ENCODE data around the gene COL5A2.

The COL5A2 gene

DNA sequence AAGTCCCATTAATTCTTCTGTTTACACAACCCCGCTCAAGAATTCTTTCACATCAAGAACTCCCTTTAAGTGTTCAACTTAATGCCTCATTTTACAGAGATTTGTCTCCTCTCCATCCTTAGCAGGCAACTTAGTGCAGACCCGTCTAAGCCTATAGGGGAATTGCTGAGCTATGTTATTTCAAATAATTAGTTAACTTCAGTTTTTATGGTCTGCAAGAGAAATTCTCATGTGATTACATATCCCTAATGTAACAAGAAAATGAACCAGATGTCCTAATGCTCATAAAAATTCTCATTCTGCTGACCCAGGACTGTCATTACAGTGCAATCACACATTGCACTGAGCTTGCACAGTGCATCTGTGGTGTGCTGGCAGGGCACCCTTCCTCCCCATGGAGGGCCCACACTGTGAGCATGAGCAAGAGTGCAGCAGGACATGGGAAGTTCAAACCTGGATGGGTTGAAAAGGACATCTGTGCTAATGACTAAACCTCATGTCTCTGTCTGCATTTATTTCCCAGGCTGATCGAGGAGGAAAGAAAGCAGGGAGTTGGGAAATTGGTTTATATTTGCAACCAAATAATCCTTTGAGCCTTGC is 97.1 kb downstream of the COL5A2 start:
- Mint-ChIP-seq H3K4me1 (peaks cover 33% of the 10 kb centered on the region), H3K27ac (peak overlapping the region; percentile 89 to 91 (median 90)), H3K27me3 (ENCODE audit: low read depth) (no peaks in the 10 kb centered on the region), H3K9me3 (no peaks in the 10 kb centered on the region), H3K36me3 (ENCODE audit: low read depth) (peaks cover 22% of the 10 kb centered on the region), H3K4me3 (peak overlapping the region in 2 of 3 experiments; percentile 25 to 31)
- TF ChIP-seq, protein P1, sequence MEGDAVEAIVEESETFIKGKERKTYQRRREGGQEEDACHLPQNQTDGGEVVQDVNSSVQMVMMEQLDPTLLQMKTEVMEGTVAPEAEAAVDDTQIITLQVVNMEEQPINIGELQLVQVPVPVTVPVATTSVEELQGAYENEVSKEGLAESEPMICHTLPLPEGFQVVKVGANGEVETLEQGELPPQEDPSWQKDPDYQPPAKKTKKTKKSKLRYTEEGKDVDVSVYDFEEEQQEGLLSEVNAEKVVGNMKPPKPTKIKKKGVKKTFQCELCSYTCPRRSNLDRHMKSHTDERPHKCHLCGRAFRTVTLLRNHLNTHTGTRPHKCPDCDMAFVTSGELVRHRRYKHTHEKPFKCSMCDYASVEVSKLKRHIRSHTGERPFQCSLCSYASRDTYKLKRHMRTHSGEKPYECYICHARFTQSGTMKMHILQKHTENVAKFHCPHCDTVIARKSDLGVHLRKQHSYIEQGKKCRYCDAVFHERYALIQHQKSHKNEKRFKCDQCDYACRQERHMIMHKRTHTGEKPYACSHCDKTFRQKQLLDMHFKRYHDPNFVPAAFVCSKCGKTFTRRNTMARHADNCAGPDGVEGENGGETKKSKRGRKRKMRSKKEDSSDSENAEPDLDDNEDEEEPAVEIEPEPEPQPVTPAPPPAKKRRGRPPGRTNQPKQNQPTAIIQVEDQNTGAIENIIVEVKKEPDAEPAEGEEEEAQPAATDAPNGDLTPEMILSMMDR (IDR thresholded peaks at IDR 0.05; ENCODE audit: unreplicated experiment in 3 of 3), result no peak

DNA sequence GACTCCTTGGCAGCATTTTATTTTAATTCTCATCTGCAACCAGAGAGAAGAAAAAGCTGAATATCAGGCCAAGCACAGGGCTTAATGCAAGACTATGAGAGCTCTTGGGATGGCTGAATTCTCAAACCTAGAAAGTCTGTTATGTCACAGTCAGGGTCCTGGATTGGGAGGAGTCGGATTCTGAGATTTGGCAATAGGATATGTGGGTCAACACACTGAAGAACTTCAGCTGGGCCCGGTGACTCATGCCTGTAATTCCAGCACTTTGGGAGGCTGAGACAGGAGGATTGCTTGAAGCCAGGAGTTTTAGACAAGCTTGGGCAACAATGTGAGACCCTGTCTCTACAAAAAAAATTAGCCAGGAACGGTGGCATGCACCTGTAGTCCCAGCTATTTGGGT is 103.0 kb downstream of the COL5A2 start:
- peaks cover 32% of the 10 kb centered on the region for H3K36me3 Mint-ChIP-seq (ENCODE audit: low read depth)
- TF ChIP-seq, protein P1 (IDR thresholded peaks at IDR 0.05; ENCODE audit: unreplicated experiment in 3 of 3), result no peak
- no peaks in the 10 kb centered on the region for H3K9me3 Mint-ChIP-seq
- H3K4me3 Mint-ChIP-seq, result no peak overlapping the region
- peak overlapping the region in 2 of 3 experiments; percentile 9 to 74 for H3K27ac Mint-ChIP-seq
- H3K4me1 Mint-ChIP-seq, result no peaks in the 10 kb centered on the region
- H3K27me3 Mint-ChIP-seq (ENCODE audit: low read depth), result no peaks in the 10 kb centered on the region

DNA sequence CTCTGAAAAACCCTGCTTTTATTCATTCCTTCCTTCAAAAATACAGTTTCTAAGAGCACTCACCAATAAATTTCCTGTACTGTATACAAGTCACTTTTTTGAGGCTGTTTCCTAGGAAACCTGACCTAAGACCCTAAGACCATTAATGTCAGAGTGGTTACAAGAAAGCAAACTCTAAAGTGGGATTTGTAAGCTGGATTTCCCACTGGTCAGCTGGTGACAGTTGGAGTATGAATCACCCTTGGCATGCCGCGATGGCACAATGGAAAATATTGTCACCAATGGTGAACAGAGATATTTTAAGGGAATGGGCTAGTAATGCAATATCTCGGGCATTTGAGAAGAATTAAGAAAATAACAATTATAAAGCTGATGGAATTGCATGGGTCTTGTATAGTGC is 103.4 kb downstream of the COL5A2 start:
- TF ChIP-seq, protein P1 (IDR thresholded peaks at IDR 0.05; ENCODE audit: unreplicated experiment in 3 of 3), result no peak
- peaks cover under 1% of the 10 kb centered on the region for H3K4me1 Mint-ChIP-seq
- peak overlapping the region; percentile 9 to 74 (median 44) for H3K27ac Mint-ChIP-seq
- no peaks in the 10 kb centered on the region for H3K9me3 Mint-ChIP-seq
- peaks cover 37% of the 10 kb centered on the region for H3K36me3 Mint-ChIP-seq (ENCODE audit: low read depth)
- H3K4me3 Mint-ChIP-seq, result no peak overlapping the region
- H3K27me3 Mint-ChIP-seq (ENCODE audit: low read depth), result no peaks in the 10 kb centered on the region

DNA sequence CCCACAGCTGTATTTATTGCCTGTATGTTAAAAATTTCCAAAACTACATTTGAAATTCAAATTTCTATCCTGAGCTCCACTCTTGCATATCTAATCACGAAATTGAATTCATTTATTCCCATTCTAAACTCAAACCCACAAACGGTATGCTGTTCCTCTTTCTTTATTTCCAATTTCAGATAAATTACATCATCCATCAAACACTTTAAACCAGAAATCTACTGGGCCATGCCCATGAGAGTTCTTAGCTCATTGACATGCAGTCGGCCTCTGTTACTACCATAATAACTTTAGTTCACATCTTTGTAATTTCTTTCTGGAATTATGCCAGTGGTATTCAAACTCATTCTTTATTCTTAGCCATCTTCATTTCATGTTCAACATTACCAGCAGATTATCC is 105.1 kb downstream of the COL5A2 start:
- H3K9me3 Mint-ChIP-seq, result no peaks in the 10 kb centered on the region
- no peak overlapping the region for H3K4me3 Mint-ChIP-seq

DNA sequence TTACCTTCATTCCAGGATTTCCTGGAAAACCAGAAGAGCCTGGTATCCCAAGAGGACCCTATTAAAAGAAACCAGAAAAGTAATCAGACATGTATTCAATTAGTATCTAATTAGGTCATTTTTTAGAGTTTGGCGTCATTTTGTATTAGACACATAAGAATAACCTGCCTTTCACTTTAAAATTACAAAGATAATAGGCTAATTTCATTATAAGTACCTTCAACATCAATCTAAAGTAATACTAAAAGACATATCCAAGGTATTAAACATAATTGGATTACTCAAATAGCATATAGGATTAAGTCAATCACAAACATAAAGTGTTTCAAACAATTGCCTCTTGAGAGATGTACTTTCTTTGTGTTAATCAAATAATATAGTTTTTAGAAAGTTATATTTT is 107.5 kb downstream of the COL5A2 start:
- Mint-ChIP-seq H3K4me3 (no peak overlapping the region), H3K9me3 (no peaks in the 10 kb centered on the region)
- TF ChIP-seq, protein P1 (IDR thresholded peaks at IDR 0.05; ENCODE audit: unreplicated experiment in 3 of 3), result no peak

More for the DNA sequence above, 105.1 kb downstream of the COL5A2 start:
- TF ChIP-seq, protein P1 (IDR thresholded peaks at IDR 0.05; ENCODE audit: unreplicated experiment in 3 of 3), result no peak
- Mint-ChIP-seq H3K27ac (peak overlapping the region in 2 of 3 experiments; percentile 1 to 2), H3K36me3 (ENCODE audit: low read depth) (peaks cover 43% of the 10 kb centered on the region), H3K4me1 (peaks cover 16% of the 10 kb centered on the region), H3K27me3 (ENCODE audit: low read depth) (no peaks in the 10 kb centered on the region)

More for the DNA sequence above, 107.5 kb downstream of the COL5A2 start:
- no peak overlapping the region for H3K27ac Mint-ChIP-seq
- H3K36me3 Mint-ChIP-seq (ENCODE audit: low read depth), result peaks cover 34% of the 10 kb centered on the region
- no peaks in the 10 kb centered on the region for H3K27me3 Mint-ChIP-seq (ENCODE audit: low read depth)
- peaks cover 17% of the 10 kb centered on the region for H3K4me1 Mint-ChIP-seq
